ENCODE results near the gene SAMD13.

DNA sequence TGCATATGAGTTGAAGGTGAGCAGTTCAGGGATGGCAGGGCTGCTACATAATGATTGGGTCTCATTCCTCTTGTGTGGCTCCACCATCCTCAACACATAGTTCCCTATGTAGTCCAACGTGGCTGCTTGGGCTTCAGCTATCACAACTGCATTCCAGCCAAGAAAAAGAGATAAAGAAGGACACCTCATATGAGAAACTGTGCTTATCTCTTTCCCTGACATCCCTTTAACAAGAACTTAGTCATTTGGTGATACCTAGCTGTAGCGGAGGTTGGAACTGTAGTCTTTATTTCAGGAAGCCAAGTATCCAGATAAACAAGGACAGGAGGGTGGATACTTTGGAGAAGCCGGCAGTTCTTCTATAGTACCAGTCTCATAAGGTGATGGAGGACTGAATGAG lies 54.0 kb downstream of the SAMD13 start:
- TF ChIP-seq CTCF (IDR thresholded peaks at IDR 0.05; ENCODE audit: extremely low read depth in 1 of 2, insufficient read depth in 1 of 2, low read depth in 1 of 2, low read length in 2 of 2) (no peak), POLR2A (IDR thresholded peaks at IDR 0.05; ENCODE audit: low read depth, low read length) (no peak), POLR2AphosphoS5 (IDR thresholded peaks at IDR 0.05; ENCODE audit: insufficient read depth, low read depth, low read length) (no peak), EZH2 (IDR thresholded peaks at IDR 0.05; ENCODE audit: borderline replicate concordance, low read depth, low read length, severe bottlenecking) (no peak), MAX (IDR thresholded peaks at IDR 0.05; ENCODE audit: insufficient read depth, insufficient read length) (no peak), MYC (IDR thresholded peaks at IDR 0.05; ENCODE audit: low read depth, low read length) (no peak), FOS (IDR thresholded peaks at IDR 0.05; ENCODE audit: borderline replicate concordance, insufficient read depth, low read length) (no peak), GATA2 (IDR thresholded peaks at IDR 0.05; ENCODE audit: insufficient read depth, insufficient read length, low read depth, low read length) (no peak)

Measured in endothelial cell of umbilical vein (primary cell).